GM12878 (cell line): ENCODE measurements around the gene LIPG. TPM values are rescaled to one million over a fixed set of nuclear protein-coding genes. Genes with fewer than 3 reads are reported as not detected.

Experiments used
- ATAC-seq: fragments of 200-7000 bp; cut with Tn5 transposase; 3 replicates; pipeline ENCODE4 v1.9.1; 2020; ENCODE audit warnings: mild to moderate bottlenecking, moderate library complexity
- BruUV-seq: library from RNA; stranded (reverse); fragments of 400-500 nt; replicated peaks from 2 replicates; lab custom pipeline; 2021; lab: Mats Ljungman, UMichigan
- CTCF ChIA-PET: fragments of 300-600 bp; sonication (Branson Sonifier 250); formaldehyde crosslinking; extraction: SDS; loops from one replicate; lab custom pipeline; 2021; ENCODE audit warnings: inconsistent platforms; lab: Yijun Ruan, JAX
- POLR2A ChIA-PET: fragments of 350-600 bp; formaldehyde crosslinking; extraction: SDS; loops from one replicate; lab custom pipeline; 2021; ENCODE audit warnings: inconsistent platforms; lab: Charles Lee
- RAD21 ChIA-PET: fragments of 300-600 bp; sonication (Branson Sonifier 250); formaldehyde crosslinking; loops from one replicate; lab custom pipeline; 2023; ENCODE audit warnings: antibody characterized with exemption; ENCODE audit not compliant: unreplicated experiment; lab: Charles Lee
- SMC1A ChIA-PET: fragments of 300-600 bp; sonication (Branson Sonifier 250); formaldehyde crosslinking; loops from one replicate; lab custom pipeline; 2023; ENCODE audit not compliant: unreplicated experiment, uncharacterized antibody; lab: Charles Lee
- DNase-seq: peaks from one replicate; pipeline ENCODE4 v3.0.0-alpha.2; 2011; ENCODE audit warnings: low read depth, low spot score
- FAIRE-seq: peaks from 3 replicates; lab custom pipeline; 2011; peaks lifted over from hg19 to GRCh38; lab: Jason Lieb, UNC
- H2AFZ ChIP-seq: 2 replicates; pipeline ENCODE4 v1.6.0; 2011; ENCODE audit warnings: low read depth, low read length, control low read depth; ENCODE audit not compliant: control insufficient read depth
- H3K27ac ChIP-seq: 2 replicates; pipeline ENCODE4 v1.5.1; 2011; ENCODE audit warnings: control low read depth; ENCODE audit not compliant: control insufficient read depth, insufficient read depth
- H3K27me3 ChIP-seq, 2 experiments: replicated peaks in 1 of 2; 2 replicates each; pipeline versions ENCODE4 v1.6.0 to v1.6.1; 2011; ENCODE audit warnings: low read length in 1 of 2; ENCODE audit not compliant: control insufficient read depth in 2 of 2, insufficient read depth in 2 of 2
- H3K36me3 ChIP-seq, 2 experiments: 2 replicates each; pipeline ENCODE4 v1.5.1; 2011; ENCODE audit warnings: low read length in 1 of 2; ENCODE audit not compliant: control insufficient read depth in 2 of 2, insufficient read depth in 2 of 2
- H3K4me1 ChIP-seq: 2 replicates; pipeline ENCODE4 v1.6.1; 2011; ENCODE audit warnings: mild to moderate bottlenecking, low read length, moderate library complexity, mixed read lengths; ENCODE audit not compliant: control insufficient read depth, insufficient read depth
- H3K4me2 ChIP-seq: 2 replicates; pipeline ENCODE4 v1.6.0; 2011; ENCODE audit warnings: control low read depth; ENCODE audit not compliant: control insufficient read depth, insufficient read depth
- H3K4me3 ChIP-seq: fragments of 200-600 bp; sonication (generic); 2 replicates; pipeline ENCODE4 v1.5.1; 2016
- H3K79me2 ChIP-seq: 2 replicates; pipeline ENCODE4 v1.6.0; 2011; ENCODE audit warnings: low read length; ENCODE audit not compliant: control insufficient read depth, insufficient read depth
- H3K9ac ChIP-seq: 2 replicates; pipeline ENCODE4 v1.8.0; 2011; ENCODE audit warnings: low read length, control low read depth, mixed read lengths; ENCODE audit not compliant: control insufficient read depth, insufficient read depth
- H3K9me3 ChIP-seq: replicated peaks from 3 replicates; pipeline ENCODE4 v1.5.1; 2011; ENCODE audit warnings: mild to moderate bottlenecking, low read length; ENCODE audit not compliant: control insufficient read depth, insufficient read depth
- H4K20me1 ChIP-seq: 2 replicates; pipeline ENCODE4 v1.6.0; 2011; ENCODE audit not compliant: control insufficient read depth, insufficient read depth
- GABPA ChIP-seq: IDR thresholded peaks from 2 replicates; pipeline ENCODE4 v1.6.1; 2014; ENCODE audit warnings: antibody characterized with exemption, low read depth, mild to moderate bottlenecking, inconsistent platforms
- GATAD2B ChIP-seq: fragments of 450-650 bp; conservative IDR thresholded peaks from 2 replicates; pipeline ENCODE4 v1.6.1; 2017; ENCODE audit warnings: low read depth, mild to moderate bottlenecking, moderate library complexity
- JUND ChIP-seq: IDR thresholded peaks from 2 replicates; pipeline ENCODE4 v1.6.1; 2012; ENCODE audit warnings: low read depth, mild to moderate bottlenecking, low read length, improper control_type of control experiment, moderate library complexity
- NFXL1 ChIP-seq: fragments of 450-650 bp; IDR thresholded peaks from 2 replicates; pipeline ENCODE4 v1.6.1; 2017; ENCODE audit warnings: antibody characterized with exemption, mild to moderate bottlenecking, borderline replicate concordance
- POLR2A ChIP-seq: IDR thresholded peaks from 2 replicates; pipeline ENCODE4 v1.6.1; 2011; ENCODE audit warnings: low read depth, mild to moderate bottlenecking, low read length
- POU2F2 ChIP-seq: IDR thresholded peaks from 3 replicates; pipeline ENCODE4 v1.6.1; 2011; ENCODE audit warnings: low read depth, mild to moderate bottlenecking, low read length, borderline replicate concordance
- RAD21 ChIP-seq: IDR thresholded peaks from 2 replicates; pipeline ENCODE4 v1.6.1; 2011; ENCODE audit warnings: mild to moderate bottlenecking, low read depth, low read length, moderate library complexity; ENCODE audit not compliant: insufficient read depth
- RAD51 ChIP-seq: fragments of 450-650 bp; IDR thresholded peaks from 2 replicates; pipeline ENCODE4 v1.6.1; 2016; ENCODE audit warnings: moderate library complexity, mild to moderate bottlenecking, inconsistent platforms
- REST ChIP-seq: IDR thresholded peaks from 2 replicates; pipeline ENCODE4 v1.6.1; 2012; ENCODE audit warnings: mild to moderate bottlenecking, low read depth, low read length
- SMC3 ChIP-seq: IDR thresholded peaks from 2 replicates; pipeline ENCODE4 v1.6.1; 2011; ENCODE audit warnings: low read length, improper control_type of control experiment, borderline replicate concordance
- STAT3 ChIP-seq: IDR thresholded peaks from 2 replicates; pipeline ENCODE4 v1.6.1; 2011; ENCODE audit warnings: low read depth, low read length, improper control_type of control experiment
- TAF1 ChIP-seq: IDR thresholded peaks from 2 replicates; pipeline ENCODE4 v1.6.1; 2011; ENCODE audit warnings: mild to moderate bottlenecking, low read depth, low read length, borderline replicate concordance
- ZBTB33 ChIP-seq: fragments of 450-650 bp; IDR thresholded peaks from 2 replicates; pipeline ENCODE4 v1.6.1; 2017; ENCODE audit warnings: mild to moderate bottlenecking
- ZNF207 ChIP-seq: fragments of 450-650 bp; IDR thresholded peaks from 2 replicates; pipeline ENCODE4 v1.6.1; 2014; ENCODE audit warnings: antibody characterized with exemption, mild to moderate bottlenecking, borderline replicate concordance
- WGBS: methylation state at CpG from one replicate; pipeline ENCODE4 v1.1.6; 2016; ENCODE audit warnings: low lambda C conversion rate; ENCODE audit not compliant: insufficient replicate concordance, insufficient coverage; ENCODE audit errors: missing lambda C conversion rate; 5-methylcytosine and 5-hydroxymethylcytosine counted together
- in situ Hi-C: fragments of 300-500 bp; cut with MboI; formaldehyde crosslinking; loops from 9 replicates; pipeline ENCODE4 v1.14.3; 2018; ENCODE audit warnings: mixed read lengths
- intact Hi-C: fragments of 100-400 bp; cut with micrococcal nuclease; formaldehyde crosslinking; loops from one replicate; pipeline ENCODE4 v1.14.2; 2022; ENCODE audit not compliant: unreplicated experiment
- polyA plus RNA-seq, 11 experiments: library from polyadenylated mRNA; depleted of rRNA in 4 of 11; unstranded in 6 of 11; stranded (reverse) in 5 of 11; fragments of >200 nt; fragmentation: Nextera tagmentation in 4 of 11; fragmentation: Illumina TruSeq in 1 of 11; extraction: Ambion mirVana in 4 of 11; extraction: Trizol in 1 of 11; gene quantifications; 1 replicate in 1 of 11; 2 replicates in 10 of 11; pipeline versions ENCODE4 v1.2.1 to v1.2.3, GENCODE V29; 2011 to 2016; ENCODE audit warnings: inconsistent platforms in 2 of 11, missing spikeins in 2 of 11, low read depth in 1 of 11
- total RNA-seq, 4 experiments: library from RNA; depleted of rRNA in 3 of 4; stranded (reverse); fragments of >200 nt in 3 of 4; fragmentation: Illumina TruSeq in 1 of 4; extraction: Trizol in 1 of 4; gene quantifications; 2 replicates each; pipeline versions ENCODE4 v1.2.1 to v1.2.3, GENCODE V29; 2013 to 2021
- TF ChIP-seq, protein P1 (sequence below): fragments of 450-650 bp; IDR thresholded peaks from 2 replicates; pipeline ENCODE4 v1.6.1; 2014; ENCODE audit warnings: mild to moderate bottlenecking

LIPG gene
- total and polyA plus RNA-seq, 10 of the 15 experiments (the other 5 are each of a cell fraction or from before 2014, with no cell fraction given) = 0.04 to 0.55 (median 0.18) TPM; not detected in 1

DNA sequence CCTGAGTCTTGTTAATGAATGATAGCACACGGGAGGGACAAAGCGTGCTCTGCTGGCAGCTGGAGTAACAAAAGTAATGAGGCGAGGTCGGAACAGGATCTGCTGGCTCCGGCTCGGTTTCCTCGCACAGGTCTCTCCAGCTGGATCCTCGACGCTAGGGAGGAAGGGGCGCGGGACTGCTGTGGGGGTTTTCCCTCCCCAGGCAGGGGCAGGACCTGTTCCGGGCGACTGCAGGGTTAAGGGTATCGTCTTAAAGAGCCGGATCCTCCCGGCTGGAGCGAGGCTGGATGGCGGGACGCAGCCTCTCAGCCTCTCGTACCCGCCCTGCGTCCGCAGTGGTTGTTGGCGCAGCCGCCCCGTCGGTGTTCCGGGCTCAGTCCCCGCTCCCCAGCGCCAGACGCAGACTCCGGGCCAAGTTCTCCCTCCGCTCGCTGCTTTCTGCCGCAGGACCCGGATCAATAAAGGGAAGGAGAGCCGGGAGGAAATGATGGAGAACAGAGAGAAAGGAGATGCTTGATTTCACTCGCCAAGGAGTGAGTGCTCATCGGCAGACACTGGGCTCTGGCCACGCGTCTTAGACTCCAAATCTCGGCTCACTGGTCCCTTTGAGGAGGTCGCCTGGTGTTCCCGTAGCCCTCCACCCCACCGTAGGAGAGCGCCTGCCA, 1.1 kb upstream of the LIPG start:
- Histone ChIP-seq H3K9me3 (no peaks in the 10 kb centered on the region), H3K4me2 (no peak overlapping the region), H2AFZ (no peak overlapping the region), H3K36me3 (no peaks in the 10 kb centered on the region), H3K4me1 (no peaks in the 10 kb centered on the region), H4K20me1 (no peaks in the 10 kb centered on the region), H3K9ac (no peak overlapping the region), H3K27me3 (peaks cover 10 to 16% of the 10 kb centered on the region in 2 experiments; a peak in 3 of 4 replicates), H3K79me2 (no peaks in the 10 kb centered on the region), H3K4me3 (no peak overlapping the region), H3K27ac (no peak overlapping the region)
- intact Hi-C loops (no loop called here), in situ Hi-C loops (no loop called here)
- CTCF ChIA-PET = interaction anchor here (1.0 to 3.5 kb wide), 3 partner anchors 223 to 301 kb away, joined by 3 to 12 read pairs (median 6); no protein-coding TSS in a partner anchor
- DNase-seq (no peak), FAIRE-seq (no peak), ATAC-seq (no peak)
- BruUV-seq = no TSS peak
- POLR2A ChIA-PET = no interaction called here
- TF ChIP-seq ZBTB33 = no peak
- TF ChIP-seq GABPA = no peak
- no peak for TF ChIP-seq POU2F2
- TF ChIP-seq ZNF207 = no peak
- TF ChIP-seq POLR2A = no peak
- no peak for TF ChIP-seq NFXL1
- TF ChIP-seq TAF1 = no peak
- TF ChIP-seq STAT3 = no peak
- no peak for TF ChIP-seq RAD21
- no peak for TF ChIP-seq GATAD2B
- no peak for TF ChIP-seq JUND
- no peak for TF ChIP-seq SMC3
- no peak for TF ChIP-seq REST
- TF ChIP-seq RAD51 = no peak
- TF ChIP-seq, protein P1, sequence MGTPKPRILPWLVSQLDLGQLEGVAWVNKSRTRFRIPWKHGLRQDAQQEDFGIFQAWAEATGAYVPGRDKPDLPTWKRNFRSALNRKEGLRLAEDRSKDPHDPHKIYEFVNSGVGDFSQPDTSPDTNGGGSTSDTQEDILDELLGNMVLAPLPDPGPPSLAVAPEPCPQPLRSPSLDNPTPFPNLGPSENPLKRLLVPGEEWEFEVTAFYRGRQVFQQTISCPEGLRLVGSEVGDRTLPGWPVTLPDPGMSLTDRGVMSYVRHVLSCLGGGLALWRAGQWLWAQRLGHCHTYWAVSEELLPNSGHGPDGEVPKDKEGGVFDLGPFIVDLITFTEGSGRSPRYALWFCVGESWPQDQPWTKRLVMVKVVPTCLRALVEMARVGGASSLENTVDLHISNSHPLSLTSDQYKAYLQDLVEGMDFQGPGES = no peak
- SMC1A ChIA-PET = interaction anchor here (0.8 to 2.7 kb wide), 4 partner anchors 50 to 298 kb away, joined by 3 to 10 read pairs (median 4); no protein-coding TSS in a partner anchor
- RAD21 ChIA-PET = no interaction called here
- WGBS = 27% methylated on average over 46 of the region's 46 CpGs
